GM10266 (cell line): ENCODE data around the gene KRI1.

Experiments used
- DNase-seq: peaks from one replicate; pipeline ENCODE4 v3.0.0; 2012; ENCODE audit errors: extremely low spot score
- CTCF ChIP-seq: IDR thresholded peaks from 2 replicates; pipeline ENCODE4 v1.5.1; 2012; ENCODE audit warnings: mild to moderate bottlenecking, low read depth; ENCODE audit not compliant: control insufficient read depth, insufficient read depth; ENCODE audit errors: missing control alignments

KRI1 gene

GRCh38 chr19:10566408-10566657 is 523 bp upstream of the KRI1 start:
- no peak for TF ChIP-seq CTCF
- DNase-seq = no peak

GRCh38 chr19:10565028-10565566 is 713 bp downstream of the KRI1 start:
- DNase-seq = peak; percentile 84

GRCh38 chr19:10562609-10563008 is 3.2 kb downstream of the KRI1 start:
- no peak for TF ChIP-seq CTCF
- DNase-seq = no peak

More at GRCh38 chr19:10565028-10565566, 713 bp downstream of the KRI1 start:
- peak; percentile 61 for TF ChIP-seq CTCF

GRCh38 chr19:10560154-10560553 is 5.7 kb downstream of the KRI1 start:
- TF ChIP-seq CTCF = no peak
- DNase-seq = no peak

- DNase-seq = peak; percentile 7
- TF ChIP-seq CTCF = no peak
Observed at GRCh38 chr19:10557603-10558197, 8.1 kb downstream of the KRI1 start.

GRCh38 chr19:10555610-10555973 is 10.2 kb downstream of the KRI1 start:
- no peak for TF ChIP-seq CTCF
- peak; percentile 10 for DNase-seq

- peak; percentile 19 for DNase-seq
- no peak for TF ChIP-seq CTCF
Observed at GRCh38 chr19:10554760-10555609, 10.8 kb downstream of the KRI1 start.
